Fibroblast of mammary gland (primary cell): ENCODE measurements around the gene CIDEC.
A peak's percentile ranks its signal among the peaks of the same experiment; 100 is the strongest.

Experiments
- DNase-seq: peaks from one replicate; pipeline ENCODE4 v3.0.0-alpha.2; 2010; ENCODE audit warnings: low read depth
- H3K4me3 ChIP-seq: 2 replicates; pipeline ENCODE4 v1.5.1; 2011; ENCODE audit warnings: low read depth, mild to moderate bottlenecking, low read length, moderate library complexity; ENCODE audit not compliant: control insufficient read depth
- CTCF ChIP-seq: conservative IDR thresholded peaks from 2 replicates; pipeline ENCODE4 v1.5.1; 2011; ENCODE audit warnings: low read depth, low read length, inconsistent platforms; ENCODE audit not compliant: control insufficient read depth, insufficient read depth

Gene CIDEC

DNA sequence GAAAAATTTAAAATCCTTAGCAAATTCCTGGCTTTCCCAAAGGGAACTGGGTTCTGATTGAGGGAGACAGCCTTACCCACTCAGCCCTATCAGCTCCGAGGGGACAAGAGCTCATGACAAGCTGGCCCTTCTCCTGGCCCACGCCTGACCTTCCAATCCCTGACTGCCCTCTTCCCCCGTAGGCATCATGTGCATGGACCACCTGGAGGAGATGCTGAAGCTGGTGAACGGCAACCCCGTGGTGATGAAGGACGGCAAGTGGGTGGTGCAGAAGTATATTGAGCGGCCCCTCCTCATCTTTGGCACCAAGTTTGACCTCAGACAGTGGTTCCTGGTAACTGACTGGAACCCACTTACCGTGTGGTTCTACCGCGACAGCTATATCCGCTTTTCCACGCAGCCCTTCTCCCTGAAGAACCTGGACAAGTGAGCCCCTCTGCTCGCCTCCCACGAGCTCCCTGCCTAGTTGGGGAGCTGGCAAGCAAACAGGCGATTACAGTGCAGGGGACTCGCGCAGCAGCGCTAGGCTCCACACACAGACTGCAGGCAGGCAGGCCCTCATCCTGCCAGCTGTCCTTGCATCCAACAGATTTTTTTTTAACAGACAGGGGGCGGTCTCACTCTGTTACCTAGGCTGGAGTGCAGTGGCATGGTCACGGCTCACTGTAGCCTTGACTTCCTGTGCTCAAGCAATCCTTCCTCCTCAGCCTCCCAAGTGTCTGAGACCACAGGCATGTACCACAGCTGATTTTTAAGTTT, 53.1 kb downstream of the CIDEC start:
- DNase-seq = peak; percentile 30
- TF ChIP-seq CTCF = peak; percentile 28
- H3K4me3 ChIP-seq = no peak overlapping the region

- H3K4me3 ChIP-seq = no peak overlapping the region
- no peak for DNase-seq
- TF ChIP-seq CTCF = no peak
These were observed 54.5 kb downstream of the CIDEC start for GRCh38 chr3:9825451-9826040.

GRCh38 chr3:9820946-9821345, 59.1 kb downstream of the CIDEC start:
- peak; percentile 36 for DNase-seq
- peak; percentile 53 for TF ChIP-seq CTCF
- no peak overlapping the region for H3K4me3 ChIP-seq

DNA sequence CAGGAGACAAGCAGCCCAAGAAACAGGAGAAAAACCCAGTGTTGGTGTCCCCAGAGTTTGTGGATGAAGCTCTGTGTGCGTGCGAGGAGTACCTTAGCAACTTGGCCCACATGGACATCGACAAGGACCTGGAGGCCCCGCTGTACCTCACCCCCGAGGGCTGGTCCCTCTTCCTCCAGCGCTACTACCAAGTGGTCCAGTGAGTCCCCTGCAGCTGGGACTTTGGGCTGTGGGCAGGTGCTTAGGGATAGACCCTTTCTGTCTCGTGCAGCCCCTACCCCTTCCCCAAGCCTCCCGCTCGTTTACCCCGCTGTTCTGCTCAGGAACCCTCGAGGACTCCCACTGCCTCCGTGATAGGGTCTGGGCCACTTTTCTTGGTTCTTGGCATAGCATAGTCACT, 59.5 kb downstream of the CIDEC start:
- no peak overlapping the region for H3K4me3 ChIP-seq
- TF ChIP-seq CTCF = no peak
- no peak for DNase-seq

- H3K4me3 ChIP-seq = no peak overlapping the region
- TF ChIP-seq CTCF = no peak
- no peak for DNase-seq
These were observed 61.3 kb downstream of the CIDEC start for GRCh38 chr3:9818666-9819335.

GRCh38 chr3:9817436-9817835, 62.6 kb downstream of the CIDEC start:
- no peak overlapping the region for H3K4me3 ChIP-seq
- no peak for TF ChIP-seq CTCF
- DNase-seq = no peak
